ENCODE measurements around the gene FOXL2NB. TPM values are rescaled to one million over a fixed set of nuclear protein-coding genes. Genes with fewer than 3 reads are reported as not detected.

Gene FOXL2NB
- total RNA-seq, 2 experiments from 2014 or later = not detected

DNA sequence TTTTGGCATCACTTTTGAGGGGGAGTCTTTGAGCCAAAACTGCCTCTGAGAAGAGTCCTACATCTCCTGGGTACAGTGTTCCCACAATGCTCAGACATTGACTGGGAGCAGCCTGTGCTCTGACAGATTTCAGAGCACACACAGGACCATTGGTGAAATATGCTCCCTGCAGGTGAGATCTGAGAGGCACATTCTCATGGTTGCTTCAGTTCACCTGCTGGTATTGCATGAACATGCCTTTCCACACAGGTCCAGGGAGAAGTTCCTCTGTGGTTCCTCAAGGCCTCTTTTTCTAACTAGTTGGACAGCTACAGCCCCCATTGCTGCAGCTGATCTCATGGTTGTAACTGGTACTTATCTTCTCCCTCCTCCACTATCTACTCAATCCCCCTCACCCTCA is 37.1 kb upstream of the FOXL2NB start:
- Histone ChIP-seq H3K4me2 (ENCODE audit: low read length) (no peak overlapping the region), H3K27ac (ENCODE audit: low read depth, low read length, poor library complexity, severe bottlenecking) (no peak overlapping the region), H3K36me3 (ENCODE audit: insufficient read depth, low read length) (no peaks in the 10 kb centered on the region), H3K9me2 (ENCODE audit: insufficient read depth, low read length) (no peaks in the 10 kb centered on the region), H4K20me1 (ENCODE audit: insufficient read depth, low read length) (no peaks in the 10 kb centered on the region), H3K9me3 (ENCODE audit: low read length) (no peaks in the 10 kb centered on the region), H3K4me1 (ENCODE audit: insufficient read depth, low read length, poor library complexity, severe bottlenecking) (peaks cover under 1% of the 10 kb centered on the region), H3K4me3 (ENCODE audit: low read depth, low read length, poor library complexity, severe bottlenecking) (no peak overlapping the region), H3K79me2 (ENCODE audit: insufficient read depth, low read depth, low read length) (no peaks in the 10 kb centered on the region), H2AFZ (ENCODE audit: low read length) (no peak overlapping the region)
- no peak for DNase-seq (ENCODE audit: low spot score)
- no TSS peak for BruUV-seq (replicated peaks)
- TF ChIP-seq, protein P1, sequence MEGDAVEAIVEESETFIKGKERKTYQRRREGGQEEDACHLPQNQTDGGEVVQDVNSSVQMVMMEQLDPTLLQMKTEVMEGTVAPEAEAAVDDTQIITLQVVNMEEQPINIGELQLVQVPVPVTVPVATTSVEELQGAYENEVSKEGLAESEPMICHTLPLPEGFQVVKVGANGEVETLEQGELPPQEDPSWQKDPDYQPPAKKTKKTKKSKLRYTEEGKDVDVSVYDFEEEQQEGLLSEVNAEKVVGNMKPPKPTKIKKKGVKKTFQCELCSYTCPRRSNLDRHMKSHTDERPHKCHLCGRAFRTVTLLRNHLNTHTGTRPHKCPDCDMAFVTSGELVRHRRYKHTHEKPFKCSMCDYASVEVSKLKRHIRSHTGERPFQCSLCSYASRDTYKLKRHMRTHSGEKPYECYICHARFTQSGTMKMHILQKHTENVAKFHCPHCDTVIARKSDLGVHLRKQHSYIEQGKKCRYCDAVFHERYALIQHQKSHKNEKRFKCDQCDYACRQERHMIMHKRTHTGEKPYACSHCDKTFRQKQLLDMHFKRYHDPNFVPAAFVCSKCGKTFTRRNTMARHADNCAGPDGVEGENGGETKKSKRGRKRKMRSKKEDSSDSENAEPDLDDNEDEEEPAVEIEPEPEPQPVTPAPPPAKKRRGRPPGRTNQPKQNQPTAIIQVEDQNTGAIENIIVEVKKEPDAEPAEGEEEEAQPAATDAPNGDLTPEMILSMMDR (conservative IDR thresholded peaks at IDR 0.05; ENCODE audit: low read length) = no peak
- TF ChIP-seq EZH2phosphoT487 (IDR thresholded peaks at IDR 0.05; ENCODE audit: borderline replicate concordance, low read depth, low read length) = no peak
- POLR2A ChIA-PET = interaction anchor here (0.6 to 1.6 kb wide), 2 partner anchors 315 to 1034 kb away, joined by 3 read pairs; no protein-coding TSS in a partner anchor
- intact Hi-C loops (cut with micrococcal nuclease; ENCODE audit: unreplicated experiment) = loop anchor here (10.0 kb wide), 1 partner anchor 845 kb away; no protein-coding TSS in a partner anchor
- CTCF ChIA-PET (ENCODE audit: unreplicated experiment) = no interaction called here

DNA sequence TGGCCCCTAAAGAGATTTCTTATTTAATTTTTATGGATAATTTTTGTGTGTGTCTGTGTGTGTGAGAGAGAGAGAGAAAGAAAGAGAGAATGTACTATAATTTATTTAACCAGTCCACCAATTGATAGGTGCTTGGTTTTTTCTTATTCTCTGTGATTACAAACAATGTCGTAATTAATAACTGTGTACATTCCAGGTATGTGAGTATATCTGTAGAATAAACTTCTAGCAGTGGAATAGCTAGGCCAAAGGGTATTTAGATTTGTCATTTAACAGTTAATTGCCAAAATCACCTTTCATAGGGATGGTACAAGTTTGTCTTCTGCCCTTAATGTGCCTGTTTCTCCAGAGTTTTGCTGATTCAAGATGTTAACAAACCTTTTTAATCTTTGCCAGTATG is 35.4 kb upstream of the FOXL2NB start:
- ChIA-PET CTCF (ENCODE audit: unreplicated experiment) (no interaction called here), POLR2A (no interaction called here)
- H3K4me1 ChIP-seq (ENCODE audit: insufficient read depth, low read length, poor library complexity, severe bottlenecking) = peaks cover 4% of the 10 kb centered on the region
- intact Hi-C loops (cut with micrococcal nuclease; ENCODE audit: unreplicated experiment) = loop anchor here (10.0 kb wide), 1 partner anchor 847 kb away; no protein-coding TSS in a partner anchor
- H3K79me2 ChIP-seq (ENCODE audit: insufficient read depth, low read depth, low read length) = no peaks in the 10 kb centered on the region
- DNase-seq (ENCODE audit: low spot score) = no peak
- no peaks in the 10 kb centered on the region for H3K36me3 ChIP-seq (ENCODE audit: insufficient read depth, low read length)
- BruUV-seq (replicated peaks) = no TSS peak
- H3K27ac ChIP-seq (ENCODE audit: low read depth, low read length, poor library complexity, severe bottlenecking) = no peak overlapping the region
- no peak overlapping the region for H2AFZ ChIP-seq (ENCODE audit: low read length)
- TF ChIP-seq, protein P1 (conservative IDR thresholded peaks at IDR 0.05; ENCODE audit: low read length) = no peak
- TF ChIP-seq EZH2phosphoT487 (IDR thresholded peaks at IDR 0.05; ENCODE audit: borderline replicate concordance, low read depth, low read length) = no peak
- H3K4me2 ChIP-seq (ENCODE audit: low read length) = no peak overlapping the region
- no peak overlapping the region for H3K4me3 ChIP-seq (ENCODE audit: low read depth, low read length, poor library complexity, severe bottlenecking)
- H3K9me3 ChIP-seq (ENCODE audit: low read length) = no peaks in the 10 kb centered on the region
- no peaks in the 10 kb centered on the region for H4K20me1 ChIP-seq (ENCODE audit: insufficient read depth, low read length)
- no peaks in the 10 kb centered on the region for H3K9me2 ChIP-seq (ENCODE audit: insufficient read depth, low read length)

DNA sequence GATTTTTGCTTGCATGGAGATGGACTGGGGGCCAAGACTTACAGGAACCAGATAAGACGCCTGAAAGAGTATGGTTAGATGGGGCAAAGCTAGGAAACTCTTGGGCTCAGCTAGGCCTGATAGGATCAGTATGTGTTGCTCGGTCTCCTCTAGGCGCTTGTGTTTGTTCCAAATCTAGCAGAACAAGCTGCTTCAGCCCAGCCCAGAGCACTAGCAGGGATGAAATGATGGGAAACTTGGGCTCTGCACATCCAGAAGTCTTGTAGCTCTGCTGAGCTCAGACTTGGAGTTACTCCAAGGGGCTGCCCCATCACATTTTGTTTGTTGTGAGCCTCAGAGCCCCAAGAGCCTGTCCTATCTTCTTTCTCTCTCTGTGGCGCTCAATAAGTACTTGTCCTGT is 34.8 kb upstream of the FOXL2NB start:
- POLR2A ChIA-PET = interaction anchor here (0.8 to 0.9 kb wide), 2 partner anchors 11 kb away, joined by 4 read pairs; no protein-coding TSS in a partner anchor
- Histone ChIP-seq H3K4me1 (ENCODE audit: insufficient read depth, low read length, poor library complexity, severe bottlenecking) (peaks cover 4% of the 10 kb centered on the region), H3K9me2 (ENCODE audit: insufficient read depth, low read length) (no peaks in the 10 kb centered on the region), H3K79me2 (ENCODE audit: insufficient read depth, low read depth, low read length) (no peaks in the 10 kb centered on the region), H3K9me3 (ENCODE audit: low read length) (no peaks in the 10 kb centered on the region), H3K4me2 (ENCODE audit: low read length) (no peak overlapping the region), H3K27ac (ENCODE audit: low read depth, low read length, poor library complexity, severe bottlenecking) (no peak overlapping the region), H3K36me3 (ENCODE audit: insufficient read depth, low read length) (no peaks in the 10 kb centered on the region), H3K4me3 (ENCODE audit: low read depth, low read length, poor library complexity, severe bottlenecking) (no peak overlapping the region), H4K20me1 (ENCODE audit: insufficient read depth, low read length) (no peaks in the 10 kb centered on the region), H2AFZ (ENCODE audit: low read length) (no peak overlapping the region)
- DNase-seq (ENCODE audit: low spot score) = no peak
- no peak for TF ChIP-seq EZH2phosphoT487 (IDR thresholded peaks at IDR 0.05; ENCODE audit: borderline replicate concordance, low read depth, low read length)
- TF ChIP-seq, protein P1 (conservative IDR thresholded peaks at IDR 0.05; ENCODE audit: low read length) = no peak
- CTCF ChIA-PET (ENCODE audit: unreplicated experiment) = interaction anchor here (1.4 kb wide), 1 partner anchor 318 kb away, joined by 4 read pairs; the partner anchor contains the start of gene CEP70
- BruUV-seq (replicated peaks) = no TSS peak
- intact Hi-C loops (cut with micrococcal nuclease; ENCODE audit: unreplicated experiment) = loop anchor here (10.0 kb wide), 1 partner anchor 847 kb away; no protein-coding TSS in a partner anchor

Measured in OCI-LY7 (cell line).